ENCODE data around the gene BTBD3. TPM values are rescaled to one million over a fixed set of nuclear protein-coding genes. Genes with fewer than 3 reads are reported as not detected.

Gene BTBD3
- total and polyA plus RNA-seq, 4 donors, result 3.0 to 13.1 (median 8.4) TPM

- TF ChIP-seq, protein P1, sequence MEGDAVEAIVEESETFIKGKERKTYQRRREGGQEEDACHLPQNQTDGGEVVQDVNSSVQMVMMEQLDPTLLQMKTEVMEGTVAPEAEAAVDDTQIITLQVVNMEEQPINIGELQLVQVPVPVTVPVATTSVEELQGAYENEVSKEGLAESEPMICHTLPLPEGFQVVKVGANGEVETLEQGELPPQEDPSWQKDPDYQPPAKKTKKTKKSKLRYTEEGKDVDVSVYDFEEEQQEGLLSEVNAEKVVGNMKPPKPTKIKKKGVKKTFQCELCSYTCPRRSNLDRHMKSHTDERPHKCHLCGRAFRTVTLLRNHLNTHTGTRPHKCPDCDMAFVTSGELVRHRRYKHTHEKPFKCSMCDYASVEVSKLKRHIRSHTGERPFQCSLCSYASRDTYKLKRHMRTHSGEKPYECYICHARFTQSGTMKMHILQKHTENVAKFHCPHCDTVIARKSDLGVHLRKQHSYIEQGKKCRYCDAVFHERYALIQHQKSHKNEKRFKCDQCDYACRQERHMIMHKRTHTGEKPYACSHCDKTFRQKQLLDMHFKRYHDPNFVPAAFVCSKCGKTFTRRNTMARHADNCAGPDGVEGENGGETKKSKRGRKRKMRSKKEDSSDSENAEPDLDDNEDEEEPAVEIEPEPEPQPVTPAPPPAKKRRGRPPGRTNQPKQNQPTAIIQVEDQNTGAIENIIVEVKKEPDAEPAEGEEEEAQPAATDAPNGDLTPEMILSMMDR (IDR thresholded peaks at IDR 0.05; ENCODE audit: low read depth, low read length, missing input control), result no peak
These were observed 725 bp downstream of the BTBD3 start (continued) for GRCh38 chr20:11918391-11918845.

DNA sequence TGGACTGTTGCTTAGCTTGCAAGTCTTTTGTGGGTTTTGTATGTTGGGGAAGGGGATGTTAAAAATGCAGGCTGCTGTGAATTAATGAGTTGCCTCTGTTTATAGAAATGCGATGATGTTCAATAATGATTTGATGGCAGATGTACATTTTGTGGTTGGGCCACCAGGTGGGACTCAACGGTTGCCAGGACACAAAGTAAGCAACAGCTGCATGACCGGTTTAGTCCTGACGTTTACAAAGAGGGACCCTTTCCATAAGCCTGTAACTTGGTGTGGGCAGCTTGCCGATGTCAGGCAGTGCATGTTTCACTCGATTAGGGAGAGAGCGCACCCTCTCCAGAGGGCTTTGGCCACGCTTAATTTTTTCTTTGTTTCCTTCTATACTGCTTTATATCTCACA lies 1.3 kb downstream of the BTBD3 start:
- no peak for DNase-seq (ENCODE audit: low spot score)
- peak overlapping the region in 1 of 3 donors; percentile 4 for H3K4me3 ChIP-seq (ENCODE audit: low read depth in 1 of 3, low read length in 3 of 3)
- no peak overlapping the region for H3K27ac ChIP-seq (ENCODE audit: low read depth in 1 of 2, low read length in 2 of 2)
- peaks cover 0 to 4% (median 0%) of the 10 kb centered on the region in 4 donors for H3K36me3 ChIP-seq (ENCODE audit: control insufficient read depth in 4 of 4, insufficient read depth in 3 of 4, low read depth in 1 of 4, low read length in 3 of 4)
- TF ChIP-seq MAX (IDR thresholded peaks at IDR 0.05) (no peak), REST (IDR thresholded peaks at IDR 0.05) (no peak), SP1 (IDR thresholded peaks at IDR 0.05) (no peak), HNF4A (conservative IDR thresholded peaks at IDR 0.05) (no peak), NR2F2 (IDR thresholded peaks at IDR 0.05) (no peak), RXRA (IDR thresholded peaks at IDR 0.05) (no peak), FOXA2 (IDR thresholded peaks at IDR 0.05) (no peak), YY1 (IDR thresholded peaks at IDR 0.05) (no peak), RAD21 (IDR thresholded peaks at IDR 0.05) (no peak), JUND (IDR thresholded peaks at IDR 0.05) (no peak), GABPA (IDR thresholded peaks at IDR 0.05 in 1 of 2, conservative IDR thresholded peaks at IDR 0.05 in 1 of 2) (no peak), ZBTB33 (IDR thresholded peaks at IDR 0.05) (no peak), TAF1 (conservative IDR thresholded peaks at IDR 0.05) (no peak), EGR1 (IDR thresholded peaks at IDR 0.05; ENCODE audit: low read depth in 2 of 2) (no peak), FOXA1 (IDR thresholded peaks at IDR 0.05) (no peak), HNF4G (IDR thresholded peaks at IDR 0.05) (no peak)
- TF ChIP-seq, protein P1 (IDR thresholded peaks at IDR 0.05; ENCODE audit: low read depth, low read length, missing input control), result no peak
- TF ChIP-seq, protein P2, sequence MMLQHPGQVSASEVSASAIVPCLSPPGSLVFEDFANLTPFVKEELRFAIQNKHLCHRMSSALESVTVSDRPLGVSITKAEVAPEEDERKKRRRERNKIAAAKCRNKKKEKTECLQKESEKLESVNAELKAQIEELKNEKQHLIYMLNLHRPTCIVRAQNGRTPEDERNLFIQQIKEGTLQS (IDR thresholded peaks at IDR 0.05), result no peak
- H3K4me1 ChIP-seq (ENCODE audit: control insufficient read depth in 4 of 4, insufficient read depth in 4 of 4, low read length in 3 of 4), result peaks cover 0 to 2% (median 0%) of the 10 kb centered on the region in 4 donors
- WGBS, result 61% methylated on average over 8 of the region's 8 CpGs
- H3K9ac ChIP-seq (ENCODE audit: low read depth in 1 of 2, low read length in 2 of 2), result no peak overlapping the region
- H3K9me3 ChIP-seq (ENCODE audit: control insufficient read depth in 4 of 4, low read length in 3 of 4), result no peaks in the 10 kb centered on the region
- H3K27me3 ChIP-seq (ENCODE audit: control insufficient read depth in 4 of 4, insufficient read depth in 4 of 4, low read length in 3 of 4), result no peaks in the 10 kb centered on the region

Measured in liver (tissue), 9 donors.